Stomach (tissue), 9 donors: ENCODE data around the gene TEX29. TPM values are rescaled to one million over a fixed set of nuclear protein-coding genes. Genes with fewer than 3 reads are reported as not detected.

Experiments
- DNase-seq, 2 donors: peaks; one replicate each; pipeline versions ENCODE4 v3.0.0 to v3.0.0-alpha.2; 2013 to 2019
- H3K27ac ChIP-seq, 5 donors: fragments of 200-600 bp in 4 of 5; sonication (generic) in 4 of 5; one replicate each; pipeline ENCODE4 v1.5.1; 2013 to 2019; ENCODE audit warnings: mild to moderate bottlenecking in 1 of 5, moderate library complexity in 1 of 5
- H3K27me3 ChIP-seq, 3 donors: fragments of 200-600 bp; sonication (generic); one replicate each; pipeline ENCODE4 v1.5.1; 2017 to 2019; ENCODE audit warnings: mixed run types in 1 of 3
- H3K36me3 ChIP-seq, 4 donors: fragments of 200-600 bp; sonication (generic); 1 replicate in 3 of 4; 2 replicates in 1 of 4; pipeline ENCODE4 v1.5.1; 2016 to 2019
- H3K4me1 ChIP-seq, 4 donors: fragments of 200-600 bp; sonication (generic); one replicate each; pipeline ENCODE4 v1.5.1; 2016 to 2019
- H3K4me3 ChIP-seq, 4 donors: fragments of 200-600 bp; sonication (generic) in 3 of 4; one replicate each; pipeline ENCODE4 v1.5.1; 2016 to 2019; ENCODE audit warnings: mild to moderate bottlenecking in 1 of 4
- H3K9me3 ChIP-seq, 4 donors: fragments of 200-600 bp; sonication (generic); one replicate each; pipeline ENCODE4 v1.5.1; 2016 to 2019
- CTCF ChIP-seq, 7 experiments: fragments of 450-650 bp in 4 of 7; fragments of 200-600 bp in 3 of 7; sonication (generic) in 3 of 7; IDR thresholded peaks; one replicate each; pipeline ENCODE4 v1.5.1; 2016 to 2019; ENCODE audit warnings: antibody characterized with exemption in 7 of 7, control low read depth in 2 of 7, mild to moderate bottlenecking in 1 of 7
- EP300 ChIP-seq: sonication (generic); formaldehyde crosslinking; IDR thresholded peaks from one replicate; pipeline ENCODE4 v1.6.1; 2017; ENCODE audit warnings: antibody characterized with exemption
- POLR2A ChIP-seq, 4 donors: fragments of 450-650 bp; IDR thresholded peaks; one replicate each; pipeline ENCODE4 v1.6.1; 2016; ENCODE audit warnings: antibody characterized with exemption in 4 of 4, control low read depth in 2 of 4, mild to moderate bottlenecking in 1 of 4, moderate library complexity in 1 of 4
- POLR2AphosphoS5 ChIP-seq, 3 donors: sonication (generic); formaldehyde crosslinking; IDR thresholded peaks; one replicate each; pipeline ENCODE4 v1.6.1; 2016; ENCODE audit warnings: antibody characterized with exemption in 3 of 3
- WGBS, 5 donors: extraction: QIAGEN DNeasy Blood & Tissue Kit in 3 of 5; methylation state at CpG; one replicate each; pipeline versions ENCODE4 v1.1.5 to v1.1.7; 2013 to 2018; 5-methylcytosine and 5-hydroxymethylcytosine counted together
- intact Hi-C: fragments of 100-400 bp; cut with DNase I; formaldehyde crosslinking; loops from one replicate; pipeline ENCODE4 v1.15.1; 2023; ENCODE audit warnings: low total_unique reads
- polyA plus RNA-seq, 3 donors: library from polyadenylated mRNA; stranded (reverse); fragments of 200-250 nt; gene quantifications; one replicate each; pipeline ENCODE4 v1.2.3, GENCODE V29; 2013
- total RNA-seq, 5 donors: library from RNA; depleted of rRNA; stranded (reverse); fragments of >200 nt; gene quantifications; one replicate each; pipeline versions ENCODE4 v1.1.0 to v1.2.3, GENCODE V29; 2014 to 2016
- donor health status: healthy with polysubstance abuse.
- donor health status: Bipolar disorder and iron deficiency.
- donor health status: healthy.

Gene TEX29
- total and polyA plus RNA-seq, 8 donors, result 0.87 to 2.2 TPM; not detected in 6

- intact Hi-C loops, result no loop called here
- Histone ChIP-seq H3K27ac (no peak overlapping the region), H3K4me3 (no peak overlapping the region), H3K27me3 (no peaks in the 10 kb centered on the region), H3K4me1 (no peaks in the 10 kb centered on the region), H3K9me3 (no peaks in the 10 kb centered on the region), H3K36me3 (peaks cover 58 to 95% (median 90%) of the 10 kb centered on the region in 4 donors)
- no peak for TF ChIP-seq POLR2AphosphoS5 (IDR thresholded peaks at IDR 0.05)
- no peak for TF ChIP-seq CTCF (IDR thresholded peaks at IDR 0.05)
- no peak for TF ChIP-seq EP300
- no peak for TF ChIP-seq POLR2A (IDR thresholded peaks at IDR 0.05)
- no peak for DNase-seq
- 82 to 94% (median 87%) methylated on average over 15 of the region's 15 CpGs for WGBS, 5 donors
These were observed 16.3 kb upstream of the TEX29 start for GRCh38 chr13:111304041-111304544.

- Histone ChIP-seq H3K36me3 (peaks cover 58 to 90% (median 86%) of the 10 kb centered on the region in 4 donors), H3K4me1 (no peaks in the 10 kb centered on the region), H3K27me3 (no peaks in the 10 kb centered on the region), H3K27ac (no peak overlapping the region), H3K9me3 (no peaks in the 10 kb centered on the region), H3K4me3 (no peak overlapping the region)
- TF ChIP-seq POLR2AphosphoS5 (IDR thresholded peaks at IDR 0.05) (no peak), EP300 (no peak), CTCF (IDR thresholded peaks at IDR 0.05) (no peak), POLR2A (IDR thresholded peaks at IDR 0.05) (no peak)
- WGBS, 5 donors, result 94 to 97% (median 96%) methylated on average over 20 of the region's 20 CpGs
- intact Hi-C loops, result no loop called here
- DNase-seq, result no peak
These were observed 15.7 kb upstream of the TEX29 start for GRCh38 chr13:111304603-111305289.

GRCh38 chr13:111312944-111313590 is 7.4 kb upstream of the TEX29 start:
- Histone ChIP-seq H3K4me1 (no peaks in the 10 kb centered on the region), H3K9me3 (peaks cover 0 to 15% (median 12%) of the 10 kb centered on the region in 4 donors), H3K36me3 (peaks cover 4 to 45% (median 29%) of the 10 kb centered on the region in 4 donors), H3K27me3 (no peaks in the 10 kb centered on the region), H3K4me3 (no peak overlapping the region), H3K27ac (no peak overlapping the region)
- no peak for DNase-seq
- WGBS, 5 donors, result 96 to 98% (median 98%) methylated on average over 16 to 17 of the region's 17 CpGs
- TF ChIP-seq POLR2AphosphoS5 (IDR thresholded peaks at IDR 0.05) (no peak), POLR2A (IDR thresholded peaks at IDR 0.05) (no peak), EP300 (no peak), CTCF (IDR thresholded peaks at IDR 0.05) (no peak)
- intact Hi-C loops, result no loop called here

GRCh38 chr13:111313911-111314425 is 6.5 kb upstream of the TEX29 start:
- Histone ChIP-seq H3K4me1 (no peaks in the 10 kb centered on the region), H3K27ac (no peak overlapping the region), H3K4me3 (no peak overlapping the region), H3K36me3 (peaks cover 0 to 41% (median 21%) of the 10 kb centered on the region in 4 donors), H3K27me3 (no peaks in the 10 kb centered on the region), H3K9me3 (peaks cover 0 to 15% (median 12%) of the 10 kb centered on the region in 4 donors)
- intact Hi-C loops, result no loop called here
- 83 to 90% (median 83%) methylated on average over 14 of the region's 14 CpGs for WGBS, 5 donors
- TF ChIP-seq EP300, result no peak
- TF ChIP-seq POLR2A (IDR thresholded peaks at IDR 0.05), result no peak
- no peak for TF ChIP-seq CTCF (IDR thresholded peaks at IDR 0.05)
- TF ChIP-seq POLR2AphosphoS5 (IDR thresholded peaks at IDR 0.05), result no peak
- no peak for DNase-seq
